ENCODE measurements around the gene C2orf92.

DNA sequence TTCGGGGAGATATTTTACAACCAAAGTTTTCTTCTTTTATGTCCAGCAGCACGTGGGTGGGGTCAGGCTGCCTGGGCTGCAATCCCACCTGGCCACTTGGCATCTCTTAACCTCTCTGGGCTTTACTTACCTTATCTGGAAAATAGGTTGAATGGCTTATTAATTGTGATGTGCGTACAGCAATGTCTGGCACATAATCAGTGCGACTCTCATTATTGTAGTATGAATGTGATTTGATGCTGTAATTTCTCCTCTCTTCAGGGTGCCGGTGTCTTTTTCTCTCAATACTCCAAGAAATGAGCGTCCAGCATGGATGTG, 41.8 kb downstream of the C2orf92 start:
- TF ChIP-seq POLR2A (IDR thresholded peaks at IDR 0.05) = no peak
- TF ChIP-seq, protein P1, sequence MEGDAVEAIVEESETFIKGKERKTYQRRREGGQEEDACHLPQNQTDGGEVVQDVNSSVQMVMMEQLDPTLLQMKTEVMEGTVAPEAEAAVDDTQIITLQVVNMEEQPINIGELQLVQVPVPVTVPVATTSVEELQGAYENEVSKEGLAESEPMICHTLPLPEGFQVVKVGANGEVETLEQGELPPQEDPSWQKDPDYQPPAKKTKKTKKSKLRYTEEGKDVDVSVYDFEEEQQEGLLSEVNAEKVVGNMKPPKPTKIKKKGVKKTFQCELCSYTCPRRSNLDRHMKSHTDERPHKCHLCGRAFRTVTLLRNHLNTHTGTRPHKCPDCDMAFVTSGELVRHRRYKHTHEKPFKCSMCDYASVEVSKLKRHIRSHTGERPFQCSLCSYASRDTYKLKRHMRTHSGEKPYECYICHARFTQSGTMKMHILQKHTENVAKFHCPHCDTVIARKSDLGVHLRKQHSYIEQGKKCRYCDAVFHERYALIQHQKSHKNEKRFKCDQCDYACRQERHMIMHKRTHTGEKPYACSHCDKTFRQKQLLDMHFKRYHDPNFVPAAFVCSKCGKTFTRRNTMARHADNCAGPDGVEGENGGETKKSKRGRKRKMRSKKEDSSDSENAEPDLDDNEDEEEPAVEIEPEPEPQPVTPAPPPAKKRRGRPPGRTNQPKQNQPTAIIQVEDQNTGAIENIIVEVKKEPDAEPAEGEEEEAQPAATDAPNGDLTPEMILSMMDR (IDR thresholded peaks at IDR 0.05) = no peak
- TF ChIP-seq POLR2AphosphoS5 (IDR thresholded peaks at IDR 0.05) = no peak

Measured in breast epithelium (tissue), 3 donors.